ENCODE measurements around the gene HDC. TPM values are rescaled to one million over a fixed set of nuclear protein-coding genes. Genes with fewer than 3 reads are reported as not detected.

The HDC gene
- total and polyA plus RNA-seq, 2 of the 13 experiments (the other 11 are each of a cell fraction or from before 2014, with no cell fraction given) = not detected

- no peak for TF ChIP-seq PREB (CRISPR knock-in tag; IDR thresholded peaks at IDR 0.05)
- TF ChIP-seq ZBTB38 (CRISPR knock-in tag; IDR thresholded peaks at IDR 0.05) = no peak
- TF ChIP-seq CENPX (CRISPR knock-in tag; IDR thresholded peaks at IDR 0.05) = no peak
- no peak for TF ChIP-seq HBP1 (CRISPR knock-in tag; IDR thresholded peaks at IDR 0.05; ENCODE audit: low read depth)
- TF ChIP-seq BATF2 (CRISPR knock-in tag; IDR thresholded peaks at IDR 0.05) = no peak
- TF ChIP-seq USF2 (IDR thresholded peaks at IDR 0.05; ENCODE audit: low read depth, low read length) = no peak
- TF ChIP-seq USF2 (CRISPR knock-in tag; IDR thresholded peaks at IDR 0.05; ENCODE audit: borderline replicate concordance) = peak; percentile 37; the same call in 1 of the 2 replicates
- TF ChIP-seq ATF4 (CRISPR knock-in tag; IDR thresholded peaks at IDR 0.05) = no peak
- TF ChIP-seq FOXK2 (IDR thresholded peaks at IDR 0.05) = no peak
- TF ChIP-seq HOXA7 (CRISPR knock-in tag; IDR thresholded peaks at IDR 0.05) = no peak
- TF ChIP-seq ZBTB20 (CRISPR knock-in tag; IDR thresholded peaks at IDR 0.05; ENCODE audit: borderline replicate concordance, low read depth) = no peak; the same call in 1 of the 2 replicates
- no peak for TF ChIP-seq JUNB (CRISPR knock-in tag; IDR thresholded peaks at IDR 0.05; ENCODE audit: borderline replicate concordance)
- TF ChIP-seq HNF4A (CRISPR knock-in tag; IDR thresholded peaks at IDR 0.05) = peak; percentile 52; the same call in 1 of the 2 replicates
- no peak for TF ChIP-seq HDAC6 (IDR thresholded peaks at IDR 0.05; ENCODE audit: low read depth, low read length)
- peak; percentile 48 for TF ChIP-seq ARID5B (CRISPR knock-in tag; IDR thresholded peaks at IDR 0.05)
- no peak for TF ChIP-seq ZNF512 (CRISPR knock-in tag; IDR thresholded peaks at IDR 0.05)
- TF ChIP-seq ZNF660 (CRISPR knock-in tag; IDR thresholded peaks at IDR 0.05; ENCODE audit: borderline replicate concordance, low read depth) = no peak
Observed at GRCh38 chr15:50244959-50245624, 20.4 kb downstream of the HDC start (continued).
